Stimulated activated CD4-positive, alpha-beta T cell treated with anti-CD3 and anti-CD28 coated beads, Interleukin-12 subunit alpha, Interleukin-12 subunit beta, amount 100 ng/mL, for 24 hours (primary cell): ENCODE measurements around the gene HYLS1.
"Not testable (repeated sequence)": the region's sequence is repeated elsewhere in the genome, so short reads cannot be mapped to it uniquely, and the experiment has no call there.

ENCODE experiments used
- DNase-seq, 2 experiments: peaks; one replicate each; pipeline ENCODE4 v3.0.0-alpha.2; 2020; ENCODE audit warnings: low read depth in 2 of 2

Gene HYLS1

GRCh38 chr11:125902927-125903710, 15.7 kb downstream of the HYLS1 start, which contains the start of gene PUS3:
Gene PUS3, minus strand, starts transcription at chr11:125903206. Its CDS starts 6,922 bp downstream, at chr11:125896284.
- peak; percentile 75 to 87 for DNase-seq

- DNase-seq, result no peak
Observed at GRCh38 chr11:125903711-125904659, 16.5 kb downstream of the HYLS1 start, which contains the start of gene DDX25. Gene DDX25, plus strand, starts transcription at chr11:125904508. Its CDS starts 10 bp downstream, at chr11:125904518.

- no peak for DNase-seq
Observed at GRCh38 chr11:125904678-125905077, 17.2 kb downstream of the HYLS1 start.

- no peak for DNase-seq
Observed at GRCh38 chr11:125910226-125910849, 22.9 kb downstream of the HYLS1 start.

GRCh38 chr11:125914601-125915000, 27.1 kb downstream of the HYLS1 start:
- DNase-seq, result not testable (repeated sequence)

GRCh38 chr11:125916683-125917347, 29.3 kb downstream of the HYLS1 start:
- DNase-seq, result no peak

GRCh38 chr11:125918140-125918840, 30.8 kb downstream of the HYLS1 start:
- DNase-seq, result no peak

- no peak for DNase-seq
Observed at GRCh38 chr11:125921042-125921441, 33.6 kb downstream of the HYLS1 start.

- DNase-seq, result no peak
Observed at GRCh38 chr11:125922156-125922555, 34.7 kb downstream of the HYLS1 start.

- peak in 1 of 2 experiments; percentile 41 for DNase-seq
Observed at GRCh38 chr11:125923012-125923579, 35.6 kb downstream of the HYLS1 start.

- no peak for DNase-seq
Observed at GRCh38 chr11:125923633-125924032, 36.2 kb downstream of the HYLS1 start.

- DNase-seq, result no peak
Observed at GRCh38 chr11:125924384-125925007, 37.0 kb downstream of the HYLS1 start.

GRCh38 chr11:125925247-125925740, 37.8 kb downstream of the HYLS1 start:
- no peak for DNase-seq

GRCh38 chr11:125925804-125926203, 38.3 kb downstream of the HYLS1 start:
- DNase-seq, result no peak

GRCh38 chr11:125926682-125927081, 39.2 kb downstream of the HYLS1 start:
- DNase-seq, result no peak

GRCh38 chr11:125929445-125930075, 42.1 kb downstream of the HYLS1 start:
- no peak for DNase-seq

GRCh38 chr11:125930076-125930450, 42.6 kb downstream of the HYLS1 start:
- no peak for DNase-seq

GRCh38 chr11:125931116-125931515, 43.6 kb downstream of the HYLS1 start:
- DNase-seq, result no peak

- DNase-seq, result no peak
Observed at GRCh38 chr11:125931668-125932067, 44.2 kb downstream of the HYLS1 start.
